Fibroblast of peridontal ligament (primary cell): ENCODE measurements around the gene AJM1.
A peak's percentile ranks its signal among the peaks of the same experiment; 100 is the strongest.
"Not testable (repeated sequence)": the region's sequence is repeated elsewhere in the genome, so short reads cannot be mapped to it uniquely, and the experiment has no call there.

ENCODE experiments used
- DNase-seq: peaks from one replicate; pipeline ENCODE4 v3.0.0-alpha.2; 2010; ENCODE audit errors: extremely low read depth

Gene AJM1

DNA sequence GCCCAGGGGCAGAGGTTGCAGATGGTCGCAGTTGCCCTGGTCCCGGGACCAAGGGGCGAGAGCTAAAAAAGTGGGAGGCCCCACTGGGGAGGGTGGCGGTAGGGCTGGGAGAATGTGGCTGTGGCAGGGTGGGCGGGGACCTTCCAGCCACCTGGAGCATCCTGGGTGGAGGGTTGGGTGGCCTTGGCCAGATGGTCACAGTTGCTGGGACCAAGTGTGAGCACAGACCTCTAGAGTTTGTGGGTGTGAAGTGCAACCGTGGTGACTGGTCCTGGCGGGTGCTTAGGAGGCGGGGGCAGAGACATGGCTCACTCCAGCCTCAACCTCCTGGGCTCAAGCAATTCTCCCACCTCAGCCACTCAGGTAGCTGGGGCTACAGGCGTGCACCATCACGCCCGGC is 38.4 kb downstream of the AJM1 start:
- DNase-seq = no peak

DNA sequence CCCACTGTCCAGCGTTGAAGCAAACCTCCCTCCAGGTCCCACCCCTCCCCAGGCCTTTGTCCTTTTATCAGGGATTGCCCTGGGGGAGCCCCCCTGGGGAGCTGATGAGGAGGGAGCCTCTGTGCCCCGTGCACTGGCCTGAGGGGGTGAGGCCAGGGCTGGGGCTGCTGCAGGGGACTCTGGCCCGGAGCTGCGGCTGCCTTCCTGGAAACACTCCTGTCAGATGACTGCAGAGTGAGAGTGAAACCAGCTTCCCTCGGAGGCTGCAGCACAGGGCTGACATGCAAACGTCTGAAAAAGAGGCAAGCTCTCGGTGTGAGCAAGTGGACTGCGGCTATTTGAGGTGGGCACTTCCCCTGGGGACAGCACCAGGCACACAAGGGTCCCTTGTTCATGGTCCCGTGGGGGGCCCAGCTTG is 39.4 kb downstream of the AJM1 start:
- peak; percentile 37 for DNase-seq

- peak; percentile 59 for DNase-seq
Observed at GRCh38 chr9:136882109-136882946, 40.0 kb downstream of the AJM1 start.

DNA sequence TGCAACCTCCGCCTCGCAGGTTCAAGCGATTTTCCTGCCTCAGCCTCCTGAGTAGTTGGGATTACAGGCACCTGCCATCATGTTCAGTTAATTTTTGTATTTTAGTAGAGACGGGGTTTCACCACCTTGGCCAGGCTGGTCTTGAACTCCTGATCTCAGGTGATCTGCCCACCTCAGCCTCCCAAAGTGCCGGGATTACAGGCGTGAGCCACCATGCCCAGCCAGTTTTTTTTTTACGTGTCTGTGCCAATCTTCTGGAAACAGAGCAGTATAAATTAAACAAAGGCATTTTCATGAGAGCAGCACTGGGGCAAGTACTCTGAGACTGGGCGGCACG is 40.6 kb downstream of the AJM1 start:
- DNase-seq = not testable (repeated sequence)

DNA sequence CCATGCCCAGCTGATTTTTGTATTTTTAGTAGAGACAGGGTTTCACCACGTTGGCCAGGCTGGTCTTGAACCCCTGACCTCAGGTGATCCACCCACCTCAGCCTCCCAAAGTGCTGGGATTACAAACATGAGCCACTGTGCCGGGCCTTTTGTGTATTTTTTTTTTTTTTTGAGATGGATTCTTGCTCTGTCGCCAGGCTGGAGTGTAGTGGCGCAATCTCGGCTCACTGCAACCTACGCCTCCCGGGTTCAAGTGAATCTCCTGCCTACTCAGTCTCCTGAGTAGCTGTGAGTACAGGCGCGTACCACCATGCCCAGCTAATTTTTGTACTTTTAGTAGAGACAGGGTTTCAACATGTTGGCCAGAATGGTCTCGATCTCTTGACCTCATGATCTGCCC is 41.4 kb downstream of the AJM1 start:
- not testable (repeated sequence) for DNase-seq

DNA sequence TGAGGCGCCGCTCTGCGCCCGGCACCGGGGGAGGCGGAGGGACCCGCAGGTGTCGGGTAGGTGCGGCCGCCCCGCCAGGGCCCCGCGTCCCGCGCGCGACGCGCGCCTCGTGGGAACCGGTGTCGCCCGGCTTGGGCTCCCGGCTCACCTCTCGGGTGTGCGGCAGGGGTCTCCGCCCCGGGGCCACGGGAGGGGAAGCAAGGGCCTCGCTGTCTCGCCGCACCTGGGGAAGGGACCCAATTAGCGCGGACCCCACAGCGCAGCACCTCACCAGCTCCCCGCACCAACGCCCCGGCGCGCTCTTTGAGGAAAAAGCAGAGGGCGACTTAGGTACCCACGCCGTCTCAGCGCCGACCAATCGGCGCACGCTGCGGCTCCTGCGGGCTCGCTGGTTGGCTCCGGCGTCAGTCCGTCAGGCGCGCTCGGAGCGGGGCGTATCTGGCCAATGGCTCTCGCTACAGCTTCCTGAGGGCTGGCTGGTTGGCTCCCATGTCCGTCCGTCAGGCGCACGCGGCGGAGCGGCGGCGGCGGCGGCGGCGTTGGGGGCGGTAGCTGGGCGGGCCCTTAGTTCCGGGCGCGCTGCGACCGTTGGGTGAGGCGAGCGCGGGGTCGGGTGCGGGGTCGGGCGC is 43.8 kb downstream of the AJM1 start, which contains the start of gene TRAF2:
Gene TRAF2 (plus strand): TSS at position 567 of the 629 bp plus-strand sequence. CDS start 12,225 bp downstream, outside the sequence.
- peak; percentile 98 for DNase-seq

DNA sequence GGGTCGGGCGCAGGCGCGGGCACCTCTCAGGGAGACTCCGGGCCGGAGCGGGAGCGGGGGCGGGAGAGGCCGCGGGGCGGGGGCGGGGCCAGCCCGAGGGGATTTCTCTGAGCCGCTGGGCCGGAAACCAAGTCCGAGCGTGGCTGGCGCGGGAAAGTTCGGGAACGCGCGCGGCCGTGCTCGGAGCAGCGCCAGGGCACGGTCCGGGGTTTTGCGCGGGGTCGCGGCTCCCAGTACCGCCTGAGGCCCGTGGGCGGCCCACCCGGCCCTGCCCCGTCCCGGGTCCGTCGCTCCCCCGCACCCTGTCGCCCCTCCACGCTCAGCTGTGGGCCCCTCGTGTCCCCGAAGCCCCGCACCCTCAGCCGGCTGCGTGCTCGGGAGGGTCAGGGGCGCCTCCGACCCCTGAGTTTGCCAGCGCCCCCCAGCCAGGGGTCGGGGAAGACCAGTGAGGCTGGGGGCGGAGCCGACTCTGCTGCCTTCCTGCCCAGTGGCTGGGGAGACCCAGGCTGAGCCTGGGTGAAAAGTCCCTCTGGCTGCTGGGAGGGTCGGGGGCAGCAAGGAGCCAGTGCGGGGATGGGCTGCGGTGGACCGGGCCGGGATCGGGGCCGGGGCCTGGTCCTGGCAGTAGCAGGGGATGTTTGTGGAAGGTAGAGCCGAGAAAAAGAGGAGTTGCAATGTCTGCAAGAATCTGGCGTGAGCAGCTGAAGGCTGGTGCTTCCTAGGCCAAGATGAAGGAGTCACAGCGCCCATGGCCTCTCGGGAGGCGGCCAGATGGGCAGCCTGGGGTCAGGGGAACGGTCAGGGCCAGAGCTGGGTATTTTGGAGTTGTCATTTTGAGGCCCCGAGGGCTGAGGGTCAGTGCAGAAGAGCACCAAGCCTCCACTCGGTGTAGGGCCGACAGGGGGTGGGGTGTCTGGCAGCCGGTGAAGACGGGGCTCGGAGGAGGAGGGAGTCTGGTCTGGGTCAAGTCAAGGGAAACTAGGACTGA is 44.6 kb downstream of the AJM1 start:
- DNase-seq = no peak

DNA sequence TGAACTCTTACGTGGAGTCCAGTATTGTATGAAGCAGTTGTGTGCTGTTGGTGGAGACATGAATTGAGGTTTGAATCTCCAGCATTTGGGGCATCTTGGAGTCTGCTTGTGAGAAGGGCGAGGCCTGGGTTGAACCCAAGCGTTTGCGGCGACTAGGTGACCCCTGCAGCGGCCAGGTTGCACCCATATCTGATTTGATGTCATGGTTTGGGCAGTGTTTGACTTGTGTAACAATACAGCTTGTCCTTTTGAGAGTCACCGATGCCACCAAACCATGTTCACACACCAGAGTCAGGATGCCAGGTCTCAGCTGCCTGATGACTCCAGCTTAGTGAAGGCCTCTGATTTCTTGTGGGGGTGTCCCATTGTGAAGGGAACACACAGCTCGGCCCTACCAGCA is 46.2 kb downstream of the AJM1 start:
- no peak for DNase-seq

- no peak for DNase-seq
Observed at GRCh38 chr9:136889858-136890257, 47.6 kb downstream of the AJM1 start.

DNA sequence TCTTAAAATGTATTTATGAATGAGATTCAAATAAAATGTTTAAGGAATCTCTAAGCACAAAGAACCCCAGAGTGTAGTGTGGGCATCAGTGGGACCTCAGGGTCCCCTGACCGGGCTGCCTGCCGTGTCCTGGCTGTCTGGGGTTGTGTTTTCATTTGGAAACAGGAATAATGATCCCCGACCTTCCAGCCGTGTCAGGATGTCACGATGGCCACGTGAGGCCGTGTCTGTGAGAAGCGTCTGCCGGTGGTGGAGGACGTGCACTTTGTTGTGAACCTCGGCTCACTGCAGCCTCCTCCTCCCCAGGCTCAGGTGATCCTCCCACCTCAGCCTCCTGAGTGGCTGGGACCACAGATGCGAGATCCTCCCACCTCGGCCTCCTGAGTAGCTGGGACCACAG is 48.4 kb downstream of the AJM1 start:
- DNase-seq = no peak
